Transverse colon (tissue), 4 donors: ENCODE results near the gene CHAD. TPM values are rescaled to one million over a fixed set of nuclear protein-coding genes. Genes with fewer than 3 reads are reported as not detected.

ENCODE experiments used
- DNase-seq: peaks from one replicate; pipeline ENCODE4 v3.0.0-alpha.2; 2019
- H3K27ac ChIP-seq, 4 donors: fragments of 200-600 bp; sonication (generic); 2 replicates each; pipeline ENCODE4 v1.5.1; 2016 to 2018; ENCODE audit warnings: inconsistent platforms in 4 of 4
- H3K27me3 ChIP-seq: fragments of 200-600 bp; sonication (generic); 2 replicates; pipeline ENCODE4 v1.5.1; 2017; ENCODE audit warnings: inconsistent platforms
- H3K36me3 ChIP-seq, 4 donors: fragments of 200-600 bp; sonication (generic); 2 replicates each; pipeline ENCODE4 v1.5.1; 2017 to 2019; ENCODE audit warnings: inconsistent platforms in 4 of 4
- H3K4me1 ChIP-seq, 4 donors: fragments of 200-600 bp; sonication (generic); 2 replicates each; pipeline ENCODE4 v1.5.1; 2017 to 2020; ENCODE audit warnings: inconsistent platforms in 4 of 4
- H3K4me3 ChIP-seq, 4 donors: fragments of 200-600 bp; sonication (generic); 1 replicate in 1 of 4; 2 replicates in 3 of 4; pipeline versions ENCODE4 v1.5.1 to v1.6.1; 2017 to 2019; ENCODE audit warnings: inconsistent platforms in 4 of 4
- H3K9me3 ChIP-seq, 2 donors: fragments of 200-600 bp; sonication (generic); 2 replicates each; pipeline ENCODE4 v1.5.1; 2017 to 2019; ENCODE audit warnings: inconsistent platforms in 2 of 2
- EP300 ChIP-seq: sonication (generic); formaldehyde crosslinking; IDR thresholded peaks from one replicate; pipeline ENCODE4 v1.6.1; 2017; ENCODE audit warnings: antibody characterized with exemption, low read depth
- POLR2A ChIP-seq: fragments of 450-650 bp; IDR thresholded peaks from one replicate; pipeline ENCODE4 v1.6.1; 2016; ENCODE audit warnings: antibody characterized with exemption, mild to moderate bottlenecking, moderate library complexity
- POLR2AphosphoS5 ChIP-seq, 3 donors: sonication (generic); formaldehyde crosslinking; IDR thresholded peaks; one replicate each; pipeline ENCODE4 v1.6.1; 2016; ENCODE audit warnings: antibody characterized with exemption in 3 of 3
- WGBS, 2 donors: methylation state at CpG; one replicate each; pipeline ENCODE4 v1.1.5; 2018; ENCODE audit warnings: low coverage in 1 of 2; 5-methylcytosine and 5-hydroxymethylcytosine counted together
- in situ Hi-C, 4 donors: fragments of 200-750 bp; cut with MboI; loops; one replicate each; pipeline versions ENCODE4 v1.15.0 to v1.15.1; 2017; ENCODE audit warnings: low sequenced_read_pairs in 3 of 4, low pct_ligation_motif_present in 1 of 4, low pct_unique_long_range_greater_than_20kb in 1 of 4
- intact Hi-C: fragments of 100-400 bp; cut with DNase I; formaldehyde crosslinking; loops from one replicate; pipeline ENCODE4 v1.15.1; 2023; ENCODE audit warnings: low total_unique reads
- total RNA-seq, 4 donors: library from RNA; depleted of rRNA; stranded (reverse); fragments of >200 nt; gene quantifications; one replicate each; pipeline ENCODE4 v1.1.0, GENCODE V29; 2016
- TF ChIP-seq, protein P1 (sequence below), 5 experiments: fragments of 200-600 bp in 3 of 5; fragments of 450-650 bp in 2 of 5; sonication (generic) in 3 of 5; IDR thresholded peaks; 1 replicate in 2 of 5; 2 replicates in 3 of 5; pipeline ENCODE4 v1.5.1; 2016 to 2017; ENCODE audit warnings: antibody characterized with exemption in 5 of 5, inconsistent platforms in 3 of 5, mild to moderate bottlenecking in 2 of 5, moderate library complexity in 1 of 5

CHAD gene
- total RNA-seq, 4 donors from 2014 or later: 9.6 to 59.8 (median 19.7) TPM

- H3K27me3 ChIP-seq: no peaks in the 10 kb centered on the region
- in situ Hi-C loops: no loop called here
- TF ChIP-seq, protein P1, sequence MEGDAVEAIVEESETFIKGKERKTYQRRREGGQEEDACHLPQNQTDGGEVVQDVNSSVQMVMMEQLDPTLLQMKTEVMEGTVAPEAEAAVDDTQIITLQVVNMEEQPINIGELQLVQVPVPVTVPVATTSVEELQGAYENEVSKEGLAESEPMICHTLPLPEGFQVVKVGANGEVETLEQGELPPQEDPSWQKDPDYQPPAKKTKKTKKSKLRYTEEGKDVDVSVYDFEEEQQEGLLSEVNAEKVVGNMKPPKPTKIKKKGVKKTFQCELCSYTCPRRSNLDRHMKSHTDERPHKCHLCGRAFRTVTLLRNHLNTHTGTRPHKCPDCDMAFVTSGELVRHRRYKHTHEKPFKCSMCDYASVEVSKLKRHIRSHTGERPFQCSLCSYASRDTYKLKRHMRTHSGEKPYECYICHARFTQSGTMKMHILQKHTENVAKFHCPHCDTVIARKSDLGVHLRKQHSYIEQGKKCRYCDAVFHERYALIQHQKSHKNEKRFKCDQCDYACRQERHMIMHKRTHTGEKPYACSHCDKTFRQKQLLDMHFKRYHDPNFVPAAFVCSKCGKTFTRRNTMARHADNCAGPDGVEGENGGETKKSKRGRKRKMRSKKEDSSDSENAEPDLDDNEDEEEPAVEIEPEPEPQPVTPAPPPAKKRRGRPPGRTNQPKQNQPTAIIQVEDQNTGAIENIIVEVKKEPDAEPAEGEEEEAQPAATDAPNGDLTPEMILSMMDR (IDR thresholded peaks at IDR 0.05): no peak
- TF ChIP-seq POLR2A (no peak), POLR2AphosphoS5 (IDR thresholded peaks at IDR 0.05) (no peak), EP300 (no peak)
- WGBS, 2 donors: 53 to 81% methylated on average over 2 to 10 of the region's 10 CpGs
- DNase-seq: no peak
- H3K4me3 ChIP-seq: no peak overlapping the region
- H3K36me3 ChIP-seq: no peaks in the 10 kb centered on the region
- H3K9me3 ChIP-seq: no peaks in the 10 kb centered on the region
- H3K4me1 ChIP-seq: peaks cover 14 to 45% (median 31%) of the 10 kb centered on the region in 4 donors
- intact Hi-C loops: no loop called here
- peak overlapping the region; percentile 71 to 77 (median 75) for H3K27ac ChIP-seq
Measured at GRCh38 chr17:50440838-50441829, 27.5 kb downstream of the CHAD start.

GRCh38 chr17:50440172-50440837 lies 28.4 kb downstream of the CHAD start:
- Histone ChIP-seq H3K36me3 (no peaks in the 10 kb centered on the region), H3K27ac (peak overlapping the region; percentile 71 to 77 (median 75))

DNA sequence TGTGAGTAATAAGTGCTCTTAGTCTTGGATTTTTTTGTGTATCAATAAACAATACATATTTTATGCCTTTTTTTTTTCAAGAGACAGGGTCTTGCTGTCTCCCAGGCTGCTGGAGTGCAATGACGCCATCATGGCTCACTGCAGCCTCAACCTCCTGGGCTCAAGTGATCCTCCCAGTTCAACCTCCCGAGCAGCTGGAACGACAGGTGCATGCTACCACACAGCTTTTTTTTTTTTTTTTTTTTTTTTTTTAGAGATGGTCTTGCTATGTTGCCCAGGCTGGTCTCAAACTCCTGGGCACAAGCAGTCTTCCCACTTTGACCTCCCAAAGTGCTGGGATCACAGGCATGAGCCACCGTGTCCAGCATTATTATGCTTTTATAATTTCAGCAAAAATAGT lies 29.7 kb downstream of the CHAD start:
- H3K27ac ChIP-seq: no peak overlapping the region
- intact Hi-C loops (no loop called here), in situ Hi-C loops (no loop called here)
- DNase-seq: no peak
- no peak for TF ChIP-seq POLR2A
- TF ChIP-seq EP300: no peak
- no peak for TF ChIP-seq POLR2AphosphoS5 (IDR thresholded peaks at IDR 0.05)
- TF ChIP-seq, protein P1 (IDR thresholded peaks at IDR 0.05): no peak
- no peak overlapping the region for H3K4me3 ChIP-seq
- no peaks in the 10 kb centered on the region for H3K9me3 ChIP-seq
- peaks cover 14 to 39% (median 25%) of the 10 kb centered on the region in 4 donors for H3K4me1 ChIP-seq
- H3K27me3 ChIP-seq: no peaks in the 10 kb centered on the region
- 71 to 88% methylated on average over 3 to 4 of the region's 4 CpGs for WGBS, 2 donors
- H3K36me3 ChIP-seq: no peaks in the 10 kb centered on the region

More at GRCh38 chr17:50440172-50440837, 28.4 kb downstream of the CHAD start:
- no peaks in the 10 kb centered on the region for H3K27me3 ChIP-seq
- no peak overlapping the region for H3K4me3 ChIP-seq
- H3K4me1 ChIP-seq: peaks cover 14 to 39% (median 27%) of the 10 kb centered on the region in 4 donors
- intact Hi-C loops: no loop called here
- in situ Hi-C loops: no loop called here
- 46% methylated on average over 4 of the region's 4 CpGs; no CpG with 5 or more reads in 1 of the 2 donors for WGBS, 2 donors
- no peaks in the 10 kb centered on the region for H3K9me3 ChIP-seq
- peak; percentile 65 for DNase-seq
- peak in 1 of 3 donors; percentile 35 for TF ChIP-seq POLR2AphosphoS5 (IDR thresholded peaks at IDR 0.05)
- TF ChIP-seq, protein P1 (IDR thresholded peaks at IDR 0.05): no peak

GRCh38 chr17:50437409-50437808 lies 31.3 kb downstream of the CHAD start:
- Histone ChIP-seq H3K4me3 (no peak overlapping the region), H3K9me3 (no peaks in the 10 kb centered on the region), H3K4me1 (peaks cover 7 to 23% (median 16%) of the 10 kb centered on the region in 4 donors), H3K36me3 (no peaks in the 10 kb centered on the region), H3K27ac (no peak overlapping the region), H3K27me3 (no peaks in the 10 kb centered on the region)
- intact Hi-C loops: no loop called here
- in situ Hi-C loops: no loop called here
- WGBS, 2 donors: 98% methylated on average over 4 of the region's 4 CpGs; no CpG with 5 or more reads in 1 of the 2 donors
- no peak for DNase-seq
- TF ChIP-seq POLR2AphosphoS5 (IDR thresholded peaks at IDR 0.05): no peak
- no peak for TF ChIP-seq EP300
- TF ChIP-seq POLR2A: no peak
- TF ChIP-seq, protein P1 (IDR thresholded peaks at IDR 0.05): no peak
